ENCODE data around the gene UVSSA. TPM values are rescaled to one million over a fixed set of nuclear protein-coding genes. Genes with fewer than 3 reads are reported as not detected.
"Not testable (repeated sequence)": the region's sequence is repeated elsewhere in the genome, so short reads cannot be mapped to it uniquely, and the experiment has no call there.

UVSSA gene
- total RNA-seq, 1 experiment from 2014 or later, result 6.0 TPM

GRCh38 chr4:1376841-1377605 is 30.0 kb downstream of the UVSSA start:
- in situ Hi-C loops (cut with HindIII; ENCODE audit: low pct_unique_long_range_greater_than_20kb, low sequenced_read_pairs), result no loop called here

GRCh38 chr4:1377606-1378261 is 30.7 kb downstream of the UVSSA start:
- in situ Hi-C loops (cut with HindIII; ENCODE audit: low pct_unique_long_range_greater_than_20kb, low sequenced_read_pairs), result no loop called here
- DNase-seq (ENCODE audit: low read depth, low spot score), result no peak

More at GRCh38 chr4:1376841-1377605, 30.0 kb downstream of the UVSSA start:
- no peak for DNase-seq (ENCODE audit: low read depth, low spot score)

GRCh38 chr4:1378559-1379231 is 31.7 kb downstream of the UVSSA start:
- DNase-seq (ENCODE audit: low read depth, low spot score), result no peak
- in situ Hi-C loops (cut with HindIII; ENCODE audit: low pct_unique_long_range_greater_than_20kb, low sequenced_read_pairs), result no loop called here

GRCh38 chr4:1379351-1379781 is 32.4 kb downstream of the UVSSA start:
- no peak for DNase-seq (ENCODE audit: low read depth, low spot score)
- in situ Hi-C loops (cut with HindIII; ENCODE audit: low pct_unique_long_range_greater_than_20kb, low sequenced_read_pairs), result no loop called here

- no peak for DNase-seq (ENCODE audit: low read depth, low spot score)
- in situ Hi-C loops (cut with HindIII; ENCODE audit: low pct_unique_long_range_greater_than_20kb, low sequenced_read_pairs), result no loop called here
These were observed 32.9 kb downstream of the UVSSA start for GRCh38 chr4:1379801-1380331.

- in situ Hi-C loops (cut with HindIII; ENCODE audit: low pct_unique_long_range_greater_than_20kb, low sequenced_read_pairs), result no loop called here
- DNase-seq (ENCODE audit: low read depth, low spot score), result no peak
These were observed 33.6 kb downstream of the UVSSA start for GRCh38 chr4:1380368-1381151.

GRCh38 chr4:1381181-1381621 is 34.2 kb downstream of the UVSSA start:
- in situ Hi-C loops (cut with HindIII; ENCODE audit: low pct_unique_long_range_greater_than_20kb, low sequenced_read_pairs), result no loop called here
- DNase-seq (ENCODE audit: low read depth, low spot score), result no peak

GRCh38 chr4:1381944-1382541 is 35.0 kb downstream of the UVSSA start:
- DNase-seq (ENCODE audit: low read depth, low spot score), result no peak
- in situ Hi-C loops (cut with HindIII; ENCODE audit: low pct_unique_long_range_greater_than_20kb, low sequenced_read_pairs), result no loop called here

GRCh38 chr4:1382776-1383727 is 36.0 kb downstream of the UVSSA start:
- no peak for DNase-seq (ENCODE audit: low read depth, low spot score)
- in situ Hi-C loops (cut with HindIII; ENCODE audit: low pct_unique_long_range_greater_than_20kb, low sequenced_read_pairs), result no loop called here

GRCh38 chr4:1383728-1384591 is 37.0 kb downstream of the UVSSA start:
- in situ Hi-C loops (cut with HindIII; ENCODE audit: low pct_unique_long_range_greater_than_20kb, low sequenced_read_pairs), result no loop called here
- DNase-seq (ENCODE audit: low read depth, low spot score), result no peak

- DNase-seq (ENCODE audit: low read depth, low spot score), result no peak
- in situ Hi-C loops (cut with HindIII; ENCODE audit: low pct_unique_long_range_greater_than_20kb, low sequenced_read_pairs), result no loop called here
These were observed 37.8 kb downstream of the UVSSA start for GRCh38 chr4:1384675-1385372.

- in situ Hi-C loops (cut with HindIII; ENCODE audit: low pct_unique_long_range_greater_than_20kb, low sequenced_read_pairs), result no loop called here
- DNase-seq (ENCODE audit: low read depth, low spot score), result no peak
These were observed 38.6 kb downstream of the UVSSA start for GRCh38 chr4:1385373-1386340.

GRCh38 chr4:1393363-1393762 is 46.4 kb downstream of the UVSSA start:
- DNase-seq (ENCODE audit: low read depth, low spot score); in situ Hi-C loops (cut with HindIII; ENCODE audit: low pct_unique_long_range_greater_than_20kb, low sequenced_read_pairs): not testable (repeated sequence)

- no peak for DNase-seq (ENCODE audit: low read depth, low spot score)
- in situ Hi-C loops (cut with HindIII; ENCODE audit: low pct_unique_long_range_greater_than_20kb, low sequenced_read_pairs), result no loop called here
These were observed 46.9 kb downstream of the UVSSA start for GRCh38 chr4:1393866-1394265.
